ENCODE results near the gene SLC6A11.
A peak's percentile ranks its signal among the peaks of the same experiment; 100 is the strongest.

SLC6A11 gene

DNA sequence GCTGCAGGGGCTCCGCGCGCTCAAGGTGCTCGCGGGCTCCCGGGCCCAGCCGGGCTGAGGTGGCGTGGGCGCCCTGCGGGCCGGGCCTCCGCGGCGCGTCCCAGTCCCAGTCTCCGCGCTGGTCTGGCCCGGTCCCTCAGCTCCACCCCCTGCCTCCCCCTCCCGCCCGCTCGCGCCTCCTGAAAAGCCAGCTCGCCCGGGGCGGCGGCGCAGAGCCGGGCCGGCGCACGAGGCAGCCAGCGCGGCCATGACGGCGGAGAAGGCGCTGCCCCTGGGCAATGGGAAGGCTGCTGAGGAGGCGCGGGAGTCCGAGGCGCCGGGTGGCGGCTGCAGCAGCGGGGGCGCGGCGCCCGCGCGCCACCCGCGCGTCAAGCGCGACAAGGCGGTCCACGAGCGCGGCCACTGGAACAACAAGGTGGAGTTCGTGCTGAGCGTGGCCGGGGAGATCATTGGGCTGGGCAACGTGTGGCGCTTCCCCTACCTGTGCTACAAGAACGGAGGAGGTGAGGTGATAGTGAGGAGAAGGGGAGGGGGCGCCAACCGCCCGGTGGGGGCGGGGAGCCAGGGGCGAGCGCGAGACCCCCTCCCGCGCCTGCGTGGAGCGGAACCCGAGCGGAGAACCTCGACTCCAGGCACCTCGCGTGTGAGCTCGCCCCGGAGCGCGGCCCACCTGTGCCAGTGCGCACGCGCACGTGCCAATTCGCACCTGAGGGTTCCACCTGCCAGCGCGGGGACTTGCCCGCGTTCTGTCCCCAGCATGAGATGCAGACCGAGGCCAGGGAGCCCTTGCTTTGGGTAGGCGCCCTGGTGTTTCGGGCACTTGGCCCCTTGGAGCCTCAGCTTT, at the start of gene SLC6A11:
Gene SLC6A11, plus strand, starts transcription at position 210 of the 844 bp plus-strand sequence. Its CDS starts 38 bp downstream, at position 248.
- no peak for DNase-seq

DNA sequence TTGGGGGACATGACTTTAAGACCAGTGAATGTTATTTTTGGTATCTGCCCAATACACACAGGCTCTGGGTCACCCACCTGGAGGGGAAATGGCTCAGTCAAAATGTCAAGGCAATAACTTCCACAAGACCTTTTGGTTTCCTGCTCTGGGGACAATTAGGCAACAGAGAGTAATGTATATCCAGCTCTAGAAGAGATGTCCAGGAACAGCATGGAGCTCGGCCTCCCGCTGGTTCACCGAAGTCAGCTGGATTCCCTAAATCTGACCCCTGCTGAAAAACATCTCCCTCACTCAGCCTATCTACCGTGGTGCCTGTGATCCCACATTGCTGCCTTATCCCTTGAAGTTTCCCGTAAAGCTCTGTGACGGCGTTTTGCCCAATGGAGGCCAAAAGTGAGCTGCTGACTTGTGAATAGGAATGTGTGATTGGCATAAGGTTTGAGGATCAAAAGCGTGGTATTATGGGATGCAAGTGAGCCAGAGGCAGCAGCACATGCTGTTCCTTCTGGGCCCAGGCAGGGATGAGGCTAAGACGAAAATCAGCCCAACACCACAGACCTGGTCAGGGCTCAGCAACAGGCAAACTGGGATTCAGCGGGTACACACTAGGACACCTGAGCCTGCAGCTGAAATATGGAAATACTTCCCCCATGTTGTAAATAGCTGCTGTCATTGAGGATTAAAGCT, 47.2 kb upstream of the SLC6A11 start:
- no peak for DNase-seq

DNA sequence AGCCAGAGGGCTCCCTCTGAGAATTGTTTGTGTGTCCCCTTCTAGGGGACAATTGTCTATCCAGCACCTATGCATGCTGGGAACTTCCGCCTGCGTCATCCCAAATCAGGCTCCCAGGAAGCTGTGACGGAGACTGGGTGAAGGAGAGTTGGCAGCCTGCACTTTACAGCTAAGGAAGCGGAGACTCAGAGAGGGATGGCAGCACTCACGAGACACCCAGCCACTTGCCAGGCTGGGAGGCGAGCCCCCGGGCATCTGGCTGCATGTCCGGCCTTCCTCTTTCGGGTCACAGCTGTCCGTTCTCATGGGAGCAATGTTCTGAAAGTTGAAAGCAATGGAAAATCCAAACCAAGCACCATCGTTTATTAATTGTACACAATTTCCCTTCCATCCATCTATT, 45.5 kb upstream of the SLC6A11 start:
- no peak for DNase-seq

DNA sequence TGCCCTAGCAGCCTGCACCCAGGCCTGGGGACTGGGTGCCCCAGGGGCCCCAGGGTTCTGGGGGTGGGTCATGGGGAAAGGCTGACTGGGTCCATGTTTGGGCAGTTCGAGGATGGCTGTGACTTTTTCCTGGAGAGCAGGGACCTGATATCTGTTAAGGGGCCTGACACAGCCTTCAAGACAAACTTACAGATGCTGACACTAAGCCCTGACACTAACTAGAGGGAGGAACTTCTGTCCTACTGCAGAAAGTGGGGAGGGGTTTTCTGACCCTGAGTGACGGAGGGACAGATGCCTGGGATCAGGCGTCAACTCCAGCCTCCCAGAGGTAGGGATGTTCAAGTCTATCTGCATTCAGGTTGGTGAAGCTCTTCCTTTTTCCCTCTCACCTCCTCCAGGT, 45.0 kb upstream of the SLC6A11 start:
- DNase-seq, result no peak

DNA sequence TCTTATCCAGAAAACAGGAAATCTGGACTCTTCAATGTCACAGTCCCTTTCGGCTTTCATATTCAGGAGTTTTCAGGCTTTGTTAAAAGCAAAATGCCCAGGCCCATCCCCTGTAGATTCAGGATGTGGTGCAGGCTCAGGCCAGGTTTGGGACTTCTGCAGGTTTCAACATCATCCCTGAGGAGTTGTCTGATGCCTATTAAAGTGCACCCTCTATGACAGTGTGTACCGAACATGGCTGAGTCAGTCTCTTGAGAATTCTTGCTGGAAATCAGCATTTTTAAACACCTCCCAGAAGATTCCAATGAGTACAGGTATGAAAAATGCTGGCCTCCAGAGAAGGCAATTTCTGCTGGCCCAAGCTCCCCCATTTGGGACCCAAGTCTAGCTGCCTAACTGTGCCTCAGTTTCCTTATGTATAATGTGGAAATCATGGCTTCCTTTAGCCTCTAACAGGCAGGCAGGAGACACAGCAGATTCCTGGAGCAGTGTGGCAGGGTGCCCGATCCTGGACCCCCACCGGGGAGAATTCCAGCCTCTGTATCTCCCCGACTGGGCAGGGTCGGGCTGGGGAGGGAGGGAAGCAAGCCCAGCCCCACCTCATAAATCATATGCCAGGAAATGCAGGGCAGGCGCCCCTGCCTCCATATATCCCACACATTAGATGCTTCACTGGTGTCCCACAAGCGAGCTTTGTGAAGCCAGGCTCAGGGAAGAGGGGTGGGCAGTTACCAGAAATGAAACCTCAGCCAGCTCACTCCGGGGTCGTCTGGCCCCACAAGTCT, 44.4 kb upstream of the SLC6A11 start:
- DNase-seq, result no peak

DNA sequence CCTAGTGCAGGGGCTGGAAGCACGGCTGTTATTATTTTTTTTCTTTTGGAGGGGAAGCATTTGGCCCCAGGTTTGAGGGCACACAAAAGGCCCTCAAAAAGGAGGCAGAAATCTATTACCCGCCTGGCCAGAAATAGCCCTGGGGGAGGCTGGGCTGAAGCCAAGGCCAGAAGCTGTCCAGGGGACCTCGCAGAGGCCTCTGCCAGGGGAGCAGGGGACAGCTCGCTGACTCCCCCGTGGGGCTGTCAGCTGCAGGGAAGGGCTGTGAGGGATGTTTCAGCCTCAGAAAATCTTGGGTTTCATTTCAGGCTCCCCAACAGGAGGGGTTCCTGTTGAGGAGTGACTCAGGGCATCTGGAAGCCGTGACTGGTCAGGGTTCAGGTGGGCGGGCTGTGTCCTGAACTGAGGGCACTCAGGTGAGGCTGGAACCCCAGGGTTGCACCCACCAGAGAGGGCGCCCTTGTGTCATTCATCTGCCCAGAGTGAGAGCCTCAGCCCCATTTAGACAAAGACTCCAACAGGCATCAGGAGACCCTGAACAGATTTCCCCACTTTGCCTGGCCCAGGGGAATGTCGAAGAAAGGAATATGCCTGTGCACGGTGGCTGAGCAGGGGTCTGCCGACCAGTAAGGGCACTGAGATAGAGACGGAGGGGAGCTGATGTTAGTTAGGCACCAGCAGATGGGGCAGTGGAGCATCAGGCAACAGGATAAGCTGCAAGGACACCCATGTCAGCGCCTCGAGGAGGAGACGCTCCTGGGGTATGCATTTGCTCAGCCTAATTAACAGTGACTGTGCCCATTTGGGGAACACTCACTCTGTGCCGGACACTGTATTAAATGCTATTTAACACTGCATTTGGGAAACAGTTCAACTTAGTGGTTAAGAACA, 43.5 kb upstream of the SLC6A11 start:
- peak; percentile 9 for DNase-seq

DNA sequence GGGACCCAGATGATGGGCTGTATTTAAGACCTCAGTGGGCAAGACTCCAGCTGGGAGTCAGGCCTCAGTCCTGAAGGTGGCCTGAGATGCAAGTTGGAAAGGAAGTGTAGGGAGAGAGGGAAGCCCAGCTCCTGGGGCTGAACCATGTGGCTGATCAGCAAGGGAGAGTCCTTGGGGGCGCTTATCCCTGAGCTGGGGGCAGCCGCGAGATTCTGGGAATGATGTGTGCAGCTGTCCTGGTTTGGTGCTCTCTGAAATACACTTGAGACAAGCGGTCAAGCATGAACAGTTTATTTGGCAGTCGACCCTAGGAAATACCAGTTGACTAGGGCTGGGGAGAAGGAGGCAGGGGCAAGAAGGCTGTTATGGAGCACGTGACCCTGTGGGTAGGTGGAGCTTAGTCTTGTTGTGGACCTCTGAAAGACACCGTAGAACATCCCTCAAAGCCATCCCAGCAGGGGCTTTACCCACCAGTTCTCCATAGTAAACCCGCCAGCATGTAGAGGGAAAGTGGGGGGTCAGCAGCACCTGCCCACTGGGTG, 41.8 kb upstream of the SLC6A11 start:
- DNase-seq, result no peak

DNA sequence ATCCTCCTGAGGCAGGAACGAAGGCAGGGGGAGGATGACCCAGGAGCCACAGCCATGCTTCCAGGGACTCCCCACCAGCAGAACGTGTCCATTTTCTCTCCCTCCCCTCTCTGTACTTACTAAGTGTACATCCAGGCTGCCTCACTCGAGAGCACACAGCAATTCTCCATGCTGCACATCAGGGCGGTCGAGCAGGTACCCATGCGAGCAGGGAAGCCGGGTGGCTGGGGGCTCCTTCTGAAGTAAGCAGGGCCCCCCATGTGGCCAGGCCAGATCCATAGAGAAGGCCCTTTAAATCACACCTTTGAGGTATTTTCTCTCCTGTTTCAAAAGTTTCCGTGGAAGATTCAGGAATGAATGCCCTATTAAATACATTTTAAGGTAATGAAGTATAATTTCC, 41.2 kb upstream of the SLC6A11 start:
- DNase-seq, result no peak

DNA sequence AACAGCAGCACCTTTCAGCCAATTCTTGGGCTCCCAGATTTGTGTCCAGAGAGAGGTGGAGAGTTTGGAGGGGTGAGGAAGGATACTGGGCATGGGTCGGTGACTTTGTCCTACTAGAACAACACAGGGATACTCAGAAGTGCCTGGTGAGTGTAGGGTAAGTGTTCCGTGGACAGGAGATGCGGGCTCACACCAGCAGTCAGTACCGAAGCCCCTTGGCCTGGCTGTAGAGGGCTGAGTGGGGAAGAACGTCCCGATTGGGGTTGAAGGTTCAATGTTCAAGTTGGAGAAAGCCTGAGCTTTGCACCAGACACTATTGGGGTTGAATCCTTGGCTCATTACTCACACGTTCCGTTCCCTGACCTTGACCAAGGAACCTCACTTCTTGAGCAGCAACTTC, 40.8 kb upstream of the SLC6A11 start:
- no peak for DNase-seq

DNA sequence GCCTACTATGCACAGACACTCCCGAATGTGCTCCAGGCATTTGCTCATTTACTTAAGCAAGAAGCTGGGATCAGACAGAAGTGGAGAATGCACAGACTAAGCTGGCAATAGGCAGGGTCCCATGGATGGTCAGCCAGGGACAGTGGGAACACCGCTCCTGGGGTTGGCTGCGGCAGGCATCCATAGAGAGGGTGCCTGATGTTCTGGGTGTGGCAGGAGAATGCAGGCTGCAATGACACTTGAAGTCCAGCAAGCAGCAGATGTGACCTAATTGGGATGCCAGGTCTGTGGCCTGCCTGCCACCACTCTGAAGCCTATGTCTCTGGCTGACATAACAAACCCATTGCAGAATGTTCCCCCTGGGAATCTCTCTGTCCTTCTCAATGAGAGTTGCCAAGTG, 40.2 kb upstream of the SLC6A11 start:
- DNase-seq, result no peak

DNA sequence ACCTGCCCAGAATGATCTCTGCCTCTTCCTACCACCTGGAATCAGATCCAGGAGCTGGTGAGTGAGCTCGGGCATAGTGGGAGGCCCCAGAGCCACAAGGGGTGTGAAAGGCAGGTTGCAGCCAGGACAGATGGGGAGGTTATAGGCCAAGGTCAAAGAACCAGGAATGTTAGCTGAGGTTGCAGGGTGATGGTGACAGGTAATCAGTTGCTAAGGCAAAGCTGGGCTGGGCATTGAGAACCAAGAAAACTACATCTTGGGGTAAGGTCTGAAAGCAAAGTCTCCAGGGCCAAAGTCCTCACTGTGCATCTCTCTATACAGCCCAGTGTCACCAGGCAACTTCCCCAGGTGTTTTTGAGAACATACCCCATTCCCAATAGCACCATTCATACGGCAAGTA, 38.4 kb upstream of the SLC6A11 start:
- no peak for DNase-seq

DNA sequence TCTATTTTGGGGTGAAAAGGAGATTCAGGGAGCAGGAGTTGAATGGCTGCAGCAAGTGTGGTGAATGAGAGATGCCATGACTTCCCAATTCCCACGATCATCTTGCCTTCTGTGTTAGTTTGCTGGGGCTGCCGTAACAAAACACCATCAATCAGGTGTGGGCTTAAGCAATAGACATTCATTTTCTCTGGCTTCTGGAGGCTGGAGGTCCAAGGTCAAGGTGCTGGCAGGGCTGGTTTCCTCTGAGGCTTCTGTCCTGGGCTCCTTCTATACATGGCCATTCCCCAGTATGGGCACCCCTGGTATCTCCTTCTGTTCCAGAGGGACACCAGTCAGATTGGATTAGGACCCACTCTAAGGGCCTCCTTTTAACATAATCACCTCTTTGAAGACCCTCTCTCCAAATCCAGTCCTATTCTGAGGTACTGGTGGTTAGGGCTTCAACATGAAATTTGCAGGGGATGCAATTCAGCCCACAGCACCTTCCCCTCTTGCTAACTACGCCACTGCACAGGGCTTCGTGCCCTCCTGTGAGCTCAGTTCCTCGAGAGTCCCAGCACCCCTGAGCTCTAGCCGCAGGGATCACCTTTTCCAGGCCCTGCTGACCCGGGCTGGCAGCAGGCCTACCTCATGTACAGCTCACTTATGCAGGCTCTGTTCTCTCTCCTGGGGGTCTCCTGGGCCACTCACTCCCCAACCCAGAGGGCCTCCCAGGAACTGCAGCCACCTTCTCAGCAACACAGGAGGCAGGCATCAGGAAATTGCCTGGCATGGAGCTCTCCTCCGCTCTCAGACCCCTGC, 37.3 kb upstream of the SLC6A11 start:
- DNase-seq, result no peak

DNA sequence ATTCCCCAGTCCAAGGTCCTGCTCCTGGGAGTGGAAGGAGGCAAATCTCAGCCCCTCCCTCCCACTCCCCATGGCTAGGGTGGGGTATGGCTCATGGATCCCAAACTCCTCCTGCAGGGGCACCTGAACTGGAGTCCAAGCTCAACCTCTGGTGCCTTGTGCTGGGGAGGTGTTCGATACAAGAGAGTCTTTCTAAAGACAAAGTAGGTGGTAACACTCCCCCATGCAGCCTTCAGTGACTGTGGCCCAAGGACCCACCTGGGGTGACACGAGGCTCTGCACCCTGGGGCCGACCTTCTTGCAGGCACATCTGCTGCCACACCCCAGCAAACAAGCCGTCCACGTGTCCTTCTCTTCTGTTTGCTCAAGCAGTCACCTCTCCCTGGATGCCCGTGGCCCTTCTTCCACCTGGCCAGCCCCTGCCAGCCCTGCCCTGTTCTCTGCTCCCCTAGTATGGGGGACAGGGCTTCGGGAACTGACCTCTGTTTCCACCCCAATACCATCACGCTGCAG, 36.7 kb upstream of the SLC6A11 start:
- no peak for DNase-seq

DNA sequence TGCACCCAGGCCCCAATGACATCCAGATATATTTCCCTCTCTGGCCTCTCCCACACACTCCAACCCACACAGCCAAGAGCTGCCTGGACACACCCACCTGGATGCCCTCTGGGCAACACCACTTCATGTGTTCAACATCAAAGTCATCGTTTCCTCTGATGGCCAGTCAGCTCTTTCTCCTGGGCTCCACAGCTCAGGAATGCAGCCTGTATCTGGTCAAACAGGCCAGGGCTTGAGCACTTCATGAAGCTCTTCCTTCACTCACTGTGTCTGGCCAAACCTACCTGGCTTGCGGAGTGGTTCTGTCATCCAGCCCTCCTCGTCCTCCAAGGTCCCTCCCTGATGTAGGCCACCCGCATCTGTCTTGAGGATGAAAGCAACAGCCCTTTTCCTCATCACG, 35.8 kb upstream of the SLC6A11 start:
- DNase-seq, result no peak

DNA sequence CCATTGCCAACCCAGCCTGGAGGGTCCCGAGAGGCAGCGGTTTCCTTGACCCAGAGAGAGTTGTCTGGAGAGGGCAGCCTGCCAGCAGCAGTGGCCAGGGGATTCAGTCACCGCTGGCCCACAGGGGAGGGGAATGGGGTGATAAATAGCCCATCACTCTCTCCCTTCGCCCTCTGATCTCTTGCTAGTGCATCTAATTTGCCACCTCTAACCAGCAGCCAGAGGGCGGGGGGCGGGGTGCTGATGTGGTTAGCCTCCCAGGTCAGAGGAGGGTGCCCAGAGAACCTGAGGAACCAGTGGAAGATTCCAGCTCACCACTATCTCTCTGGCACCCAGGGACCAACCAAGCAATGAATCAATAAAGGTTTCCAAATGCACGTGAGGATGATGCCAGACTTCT, 35.1 kb upstream of the SLC6A11 start:
- no peak for DNase-seq

DNA sequence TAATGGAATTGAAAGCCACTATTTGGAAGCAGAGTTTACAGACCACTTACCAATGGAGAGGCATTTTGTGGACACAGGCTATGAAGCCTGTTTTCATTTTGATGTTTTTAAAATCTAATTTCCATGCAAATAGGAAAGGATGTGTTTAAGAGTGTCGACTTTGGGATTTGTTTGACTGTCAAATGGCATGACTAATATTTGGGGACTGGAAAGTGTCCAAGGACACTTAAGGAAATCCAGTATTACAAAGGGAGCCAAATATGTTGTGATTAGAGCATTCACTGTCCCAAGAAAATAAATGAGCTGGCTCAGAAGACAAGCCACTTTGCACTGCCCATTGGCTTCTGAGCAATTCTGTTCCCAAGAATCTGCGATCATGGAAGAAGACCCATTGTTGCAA, 34.0 kb upstream of the SLC6A11 start:
- DNase-seq, result no peak

DNA sequence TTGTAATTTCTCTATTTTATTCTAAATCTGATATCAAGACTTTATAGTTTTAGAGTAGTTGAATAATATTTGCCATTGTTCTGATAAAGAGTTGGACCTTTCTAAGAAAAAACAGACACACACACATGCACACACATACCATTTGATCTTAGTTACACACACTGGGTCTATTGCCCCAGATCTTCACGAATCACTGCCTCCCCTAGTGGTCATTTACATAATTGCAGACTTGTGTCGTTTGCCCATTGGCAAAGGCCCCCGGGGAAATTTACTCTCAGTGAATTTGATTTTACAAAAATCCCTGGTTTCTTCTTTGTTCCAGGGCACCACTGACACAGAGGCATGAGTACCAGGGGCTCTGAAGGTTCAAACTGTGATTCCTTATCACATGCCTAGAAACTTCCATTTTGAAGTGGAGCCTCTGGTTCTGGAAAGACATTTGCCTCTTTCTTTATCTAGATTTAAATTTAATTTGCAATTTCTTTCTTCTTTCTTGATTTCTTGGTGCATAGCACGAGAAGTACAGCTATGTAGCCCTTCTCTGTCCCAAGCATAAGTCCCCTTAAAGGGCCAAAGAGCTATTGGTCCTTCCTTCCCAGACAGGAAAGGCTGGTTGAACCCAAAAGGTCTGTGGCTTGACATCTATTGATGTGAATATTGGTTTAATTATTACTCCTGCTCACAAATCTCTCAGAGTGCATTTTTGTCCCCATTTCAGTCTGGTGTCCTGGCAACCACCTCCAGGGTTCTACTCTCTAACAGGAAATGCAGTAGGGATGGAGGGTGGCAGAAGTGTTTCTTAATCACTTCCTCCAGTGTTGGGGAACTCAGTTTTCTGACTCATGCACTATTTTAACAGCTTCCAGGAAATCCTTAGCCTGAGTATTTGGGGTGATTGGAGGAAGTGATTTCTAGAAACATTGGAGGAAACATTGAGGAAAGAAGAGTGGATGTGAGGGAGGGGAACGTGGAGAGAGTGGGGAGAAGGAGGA, 32.4 kb upstream of the SLC6A11 start:
- peak; percentile 64 for DNase-seq

DNA sequence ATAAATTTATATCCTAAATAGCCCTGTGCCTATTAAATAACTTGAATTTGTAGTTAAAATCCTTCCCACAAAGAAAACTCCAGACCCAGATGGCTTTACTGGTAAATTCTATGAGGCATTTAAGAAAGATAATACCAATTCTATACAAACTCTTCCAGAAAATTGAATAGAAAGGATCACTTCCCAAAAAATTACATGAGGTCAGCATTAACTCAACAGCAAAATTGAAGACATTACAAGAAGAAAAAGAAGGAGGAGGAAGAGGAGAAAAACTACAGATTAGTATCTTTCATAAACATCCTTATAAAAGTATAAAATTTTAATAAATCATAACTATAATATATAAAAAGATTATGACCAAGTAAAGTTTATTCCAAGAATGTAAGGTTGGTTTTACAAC, 29.4 kb upstream of the SLC6A11 start:
- no peak for DNase-seq

DNA sequence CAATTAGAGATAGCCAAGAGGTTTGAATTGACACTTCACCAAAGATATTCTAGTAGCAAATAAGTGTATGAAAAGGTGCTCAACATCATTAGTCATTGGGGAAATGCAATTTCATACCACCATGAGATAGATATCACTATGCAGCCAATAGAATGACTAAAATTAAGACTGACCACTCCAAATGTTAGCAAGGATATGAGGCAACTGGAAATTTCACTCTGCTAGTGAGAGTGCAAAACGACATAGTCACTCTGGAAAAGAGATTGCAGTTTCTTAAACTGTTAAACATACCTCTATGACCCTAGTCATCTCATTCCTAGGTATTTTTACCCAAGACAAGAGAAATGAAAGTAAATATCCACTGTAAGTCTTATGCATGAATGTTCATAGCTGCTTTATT, 27.6 kb upstream of the SLC6A11 start:
- no peak for DNase-seq

DNA sequence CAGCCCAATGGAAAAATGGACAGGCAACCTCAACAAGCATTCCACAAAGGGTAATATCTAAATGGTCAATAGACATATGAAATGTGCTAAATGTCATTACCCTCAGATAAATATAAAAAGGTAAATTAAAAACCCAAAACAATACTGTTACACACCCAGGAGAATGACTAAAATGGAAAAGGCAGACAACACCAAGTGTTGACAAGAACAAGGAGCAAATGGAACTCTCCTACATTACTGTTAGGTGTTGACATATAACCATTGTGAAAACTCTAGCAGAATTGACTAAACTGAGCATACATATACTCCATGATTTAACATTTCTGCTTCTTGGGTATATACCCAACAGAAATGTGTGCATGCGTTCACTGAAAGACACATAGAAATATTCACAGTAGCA, 25.3 kb upstream of the SLC6A11 start:
- no peak for DNase-seq
